ENCODE data around the gene PPP2R5D. TPM values are rescaled to one million over a fixed set of nuclear protein-coding genes. Genes with fewer than 3 reads are reported as not detected.

Gene PPP2R5D
- total and polyA plus RNA-seq, 2 of the 4 experiments (the other 2 are of a cell fraction) = 55.6 to 68.8 TPM

- no peaks in the 10 kb centered on the region for H3K27me3 ChIP-seq (ENCODE audit: control insufficient read depth, insufficient read depth, low read length)
- H2BK120ac ChIP-seq (ENCODE audit: low read depth, low read length) = no peak overlapping the region
- H2BK5ac ChIP-seq (ENCODE audit: low read depth, low read length, poor library complexity, severe bottlenecking) = no peak overlapping the region
- BruUV-seq (replicated peaks) = no TSS peak
- no peak overlapping the region for H3K56ac ChIP-seq (ENCODE audit: extremely low read depth, insufficient read depth, low read length)
- no peak overlapping the region for H3K27ac ChIP-seq (ENCODE audit: insufficient read depth, low read length)
- H4K20me1 ChIP-seq (ENCODE audit: insufficient read depth, low read length) = no peaks in the 10 kb centered on the region
- H2AFZ ChIP-seq (replicated peaks; ENCODE audit: low read length, poor library complexity) = peak overlapping the region; percentile 84
- H3K9me1 ChIP-seq (ENCODE audit: insufficient read depth, low read length) = no peaks in the 10 kb centered on the region
- intact Hi-C loops (cut with micrococcal nuclease) = no loop called here
- DNase-seq (no peak), ATAC-seq (ENCODE audit: low read depth) (no peak)
- H2AK9ac ChIP-seq (replicated peaks; ENCODE audit: low read depth, low read length, poor library complexity) = no peak overlapping the region
- H3K9me3 ChIP-seq (ENCODE audit: control insufficient read depth, insufficient read depth, low read length) = no peaks in the 10 kb centered on the region
- H4K8ac ChIP-seq (ENCODE audit: low read depth in 2 of 2, low read length in 2 of 2) = no peak overlapping the region
- peak overlapping the region; percentile 35; the same call in 1 of the 2 replicates for H3K4me2 ChIP-seq (ENCODE audit: low read depth, low read length)
- no peak overlapping the region for H2AK5ac ChIP-seq (ENCODE audit: low read depth, low read length)
- H3K23ac ChIP-seq (ENCODE audit: low read depth, low read length) = no peak overlapping the region
- no peak overlapping the region for H2BK20ac ChIP-seq (ENCODE audit: low read depth, low read length)
- dilution Hi-C loops (cut with HindIII; ENCODE audit: low sequenced_read_pairs, unreplicated experiment) = no loop called here
- no peak overlapping the region for H3K14ac ChIP-seq (replicated peaks; ENCODE audit: low read depth, low read length)
- H3K4me3 ChIP-seq (ENCODE audit: insufficient read depth, low read depth, low read length) = no peak overlapping the region
- H3K36me3 ChIP-seq (ENCODE audit: control insufficient read depth, insufficient read depth, low read length) = peaks cover 21% of the 10 kb centered on the region
- in situ Hi-C loops (cut with MboI; ENCODE audit: low sequenced_read_pairs) = no loop called here
- ChIA-PET POLR2A (ENCODE audit: unreplicated experiment) (no interaction called here), CTCF (no interaction called here)
- H3K18ac ChIP-seq (ENCODE audit: low read depth, low read length) = no peak overlapping the region
- no peak for TF ChIP-seq MXI1 (IDR thresholded peaks at IDR 0.05; ENCODE audit: borderline replicate concordance, low read depth, low read length)
- no peak for TF ChIP-seq CHD1 (IDR thresholded peaks at IDR 0.05; ENCODE audit: low read depth, low read length)
- TF ChIP-seq RFX5 (IDR thresholded peaks at IDR 0.05; ENCODE audit: low read depth, low read length) = no peak
- TF ChIP-seq RCOR1 (IDR thresholded peaks at IDR 0.05; ENCODE audit: insufficient replicate concordance, low read length) = no peak
- no peak for TF ChIP-seq BHLHE40 (IDR thresholded peaks at IDR 0.05; ENCODE audit: low read depth, low read length)
- TF ChIP-seq POLR2A (IDR thresholded peaks at IDR 0.05; ENCODE audit: low read depth, low read length) = no peak
- TF ChIP-seq, protein P1, sequence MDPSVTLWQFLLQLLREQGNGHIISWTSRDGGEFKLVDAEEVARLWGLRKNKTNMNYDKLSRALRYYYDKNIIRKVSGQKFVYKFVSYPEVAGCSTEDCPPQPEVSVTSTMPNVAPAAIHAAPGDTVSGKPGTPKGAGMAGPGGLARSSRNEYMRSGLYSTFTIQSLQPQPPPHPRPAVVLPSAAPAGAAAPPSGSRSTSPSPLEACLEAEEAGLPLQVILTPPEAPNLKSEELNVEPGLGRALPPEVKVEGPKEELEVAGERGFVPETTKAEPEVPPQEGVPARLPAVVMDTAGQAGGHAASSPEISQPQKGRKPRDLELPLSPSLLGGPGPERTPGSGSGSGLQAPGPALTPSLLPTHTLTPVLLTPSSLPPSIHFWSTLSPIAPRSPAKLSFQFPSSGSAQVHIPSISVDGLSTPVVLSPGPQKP (IDR thresholded peaks at IDR 0.05; ENCODE audit: borderline replicate concordance, low read depth, low read length) = no peak
- TF ChIP-seq NFE2L2 (IDR thresholded peaks at IDR 0.05; ENCODE audit: low read depth, low read length) = no peak
- no peak for TF ChIP-seq RAD21 (IDR thresholded peaks at IDR 0.05; ENCODE audit: low read length)
- no peak for TF ChIP-seq MAZ (IDR thresholded peaks at IDR 0.05; ENCODE audit: borderline replicate concordance, low read depth, low read length)
- TF ChIP-seq MAFK (IDR thresholded peaks at IDR 0.05; ENCODE audit: low read depth, low read length) = no peak
- no peak for TF ChIP-seq SMC3 (IDR thresholded peaks at IDR 0.05; ENCODE audit: low read depth, low read length)
- H4K5ac ChIP-seq (ENCODE audit: low read depth, low read length) = no peak overlapping the region
- H3K9ac ChIP-seq (ENCODE audit: low read depth, low read length) = no peak overlapping the region
- H3K79me1 ChIP-seq (ENCODE audit: low read depth in 1 of 2, low read length in 2 of 2) = peaks cover 0 to 3% of the 10 kb centered on the region in 2 experiments; a peak in 1 of 4 replicates
- no peak overlapping the region for H2BK15ac ChIP-seq (ENCODE audit: low read depth, low read length)
- H3K4ac ChIP-seq (ENCODE audit: low read depth, low read length) = no peak overlapping the region
- no peak overlapping the region for H4K91ac ChIP-seq (ENCODE audit: insufficient read depth, low read depth, low read length)
- 69% methylated on average over 9 of the region's 13 CpGs; no CpG with 5 or more reads in 1 of the 2 experiments for WGBS, 2 experiments (ENCODE audit: extremely low coverage in 2 of 2, insufficient read length in 1 of 2)
- H3K4me1 ChIP-seq (ENCODE audit: control insufficient read depth, insufficient read depth, low read length) = peaks cover 7% of the 10 kb centered on the region; the same call in 1 of the 2 replicates
These were observed 24.5 kb upstream of the PPP2R5D start for GRCh38 chr6:42959917-42960242.

Data from IMR-90 (cell line).